CD8-positive, alpha-beta memory T cell (primary cell): ENCODE measurements around the gene CORO2B. TPM values are rescaled to one million over a fixed set of nuclear protein-coding genes. Genes with fewer than 3 reads are reported as not detected.

Experiments used
- CTCF ChIA-PET: fragments of 350-600 bp; sonication (Branson Sonifier 250); formaldehyde crosslinking; loops from one replicate; lab custom pipeline; 2021; ENCODE audit warnings: antibody characterized with exemption; lab: Charles Lee
- POLR2A ChIA-PET: fragments of 350-600 bp; sonication (Branson Sonifier 250); formaldehyde crosslinking; loops from one replicate; lab custom pipeline; 2021; ENCODE audit warnings: antibody characterized with exemption; lab: Charles Lee
- DNase-seq, 5 donors: peaks; one replicate each; pipeline versions ENCODE4 v3.0.0 to v3.0.0-alpha.2; 2020 to 2022; ENCODE audit warnings: mixed read lengths in 1 of 5
- H3K27ac ChIP-seq: one replicate; pipeline ENCODE4 v1.7.0; 2013; ENCODE audit warnings: low read depth, mild to moderate bottlenecking, low read length, moderate library complexity
- H3K27me3 ChIP-seq: 2 replicates; pipeline ENCODE4 v1.7.0; 2013; ENCODE audit warnings: low read length, mild to moderate bottlenecking; ENCODE audit not compliant: insufficient read depth, poor library complexity, severe bottlenecking
- H3K36me3 ChIP-seq: 2 replicates; pipeline ENCODE4 v1.7.0; 2013; ENCODE audit warnings: mild to moderate bottlenecking, low read length, moderate library complexity; ENCODE audit not compliant: insufficient read depth
- H3K4me1 ChIP-seq: 2 replicates; pipeline ENCODE4 v1.7.0; 2013; ENCODE audit warnings: mild to moderate bottlenecking, low read length, moderate library complexity; ENCODE audit not compliant: insufficient read depth
- H3K4me3 ChIP-seq: 2 replicates; pipeline ENCODE4 v1.7.0; 2013; ENCODE audit warnings: mild to moderate bottlenecking, low read length
- H3K9me3 ChIP-seq: 2 replicates; pipeline ENCODE4 v1.7.0; 2013; ENCODE audit warnings: mild to moderate bottlenecking, low read length
- H3K27ac Mint-ChIP-seq, 8 donors: one replicate each; pipeline ENCODE4 v1.8.0; 2020 to 2021; ENCODE audit warnings: mixed read lengths in 8 of 8, mild to moderate bottlenecking in 6 of 8, inconsistent platforms in 3 of 8, moderate library complexity in 3 of 8
- H3K27me3 Mint-ChIP-seq, 2 donors: one replicate each; pipeline ENCODE4 v1.8.0; 2020 to 2021; ENCODE audit warnings: mixed read lengths in 2 of 2, mild to moderate bottlenecking in 1 of 2, moderate library complexity in 1 of 2
- H3K36me3 Mint-ChIP-seq, 3 donors: one replicate each; pipeline ENCODE4 v1.8.0; 2020 to 2021; ENCODE audit warnings: mixed read lengths in 3 of 3, inconsistent platforms in 1 of 3, mild to moderate bottlenecking in 1 of 3
- H3K4me1 Mint-ChIP-seq, 3 donors: one replicate each; pipeline ENCODE4 v1.8.0; 2020 to 2021; ENCODE audit warnings: mixed read lengths in 3 of 3, inconsistent platforms in 1 of 3, mild to moderate bottlenecking in 1 of 3
- H3K4me3 Mint-ChIP-seq, 7 donors: one replicate each; pipeline ENCODE4 v1.8.0; 2020 to 2021; ENCODE audit warnings: mixed read lengths in 7 of 7, mild to moderate bottlenecking in 6 of 7, moderate library complexity in 4 of 7, inconsistent platforms in 2 of 7
- H3K9me3 Mint-ChIP-seq, 5 donors: one replicate each; pipeline ENCODE4 v1.8.0; 2020 to 2022; ENCODE audit warnings: mixed read lengths in 5 of 5, mild to moderate bottlenecking in 3 of 5, moderate library complexity in 2 of 5, inconsistent platforms in 1 of 5
- polyA plus RNA-seq: library from polyadenylated mRNA; unstranded; fragments of 300-500 nt; fragmentation: Illumina TruSeq; gene quantifications from one replicate; pipeline ENCODE4 v1.2.3, GENCODE V29; 2021
- total RNA-seq, 2 experiments: library from RNA; stranded (reverse); gene quantifications; one replicate each; pipeline ENCODE4 v1.2.3, GENCODE V29; 2021

The CORO2B gene
- total and polyA plus RNA-seq, 3 experiments from 2014 or later, result not detected

DNA sequence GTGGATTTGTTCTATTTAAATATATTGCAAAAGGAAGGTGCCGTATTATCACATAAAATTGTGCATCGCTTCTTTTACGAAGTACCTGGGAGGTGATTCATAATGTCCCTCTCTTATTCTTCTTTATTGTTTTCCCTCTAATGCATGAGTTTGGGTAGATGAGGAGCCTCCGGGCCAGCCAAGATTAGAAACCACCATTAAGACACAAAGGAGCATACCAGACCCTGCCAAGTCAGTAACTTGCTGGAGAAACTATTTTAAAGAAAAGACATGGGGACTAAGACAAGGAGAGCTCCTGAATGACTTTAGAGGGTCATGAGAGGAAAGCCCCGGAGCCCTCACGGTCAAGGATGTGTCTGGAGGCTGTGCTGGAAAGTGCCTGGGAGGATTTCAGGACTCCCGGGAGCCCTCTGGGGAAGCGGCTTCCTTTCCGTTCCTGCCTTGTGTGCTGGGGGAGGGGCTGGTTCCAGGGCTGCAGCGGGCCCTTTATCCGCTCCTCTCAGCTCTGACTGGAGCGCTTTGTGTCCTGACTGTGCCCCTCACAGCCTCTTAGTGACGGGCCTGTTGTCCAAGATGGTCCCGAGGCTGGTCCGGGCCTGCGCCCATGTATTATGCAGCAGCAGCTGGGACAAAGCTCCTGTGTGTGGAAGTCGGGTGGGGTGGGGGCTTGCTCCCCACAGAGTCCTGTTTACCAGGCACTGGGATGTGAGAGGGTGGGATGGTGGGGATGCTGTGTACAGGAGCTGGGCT is 35.7 kb downstream of the CORO2B start:
- ChIA-PET CTCF (no interaction called here), POLR2A (no interaction called here)
- no peaks in the 10 kb centered on the region for H3K9me3 ChIP-seq
- DNase-seq, result no peak
- H3K36me3 ChIP-seq, result no peaks in the 10 kb centered on the region
- no peaks in the 10 kb centered on the region for H3K36me3 Mint-ChIP-seq
- no peaks in the 10 kb centered on the region for H3K4me1 ChIP-seq
- peaks cover 2 to 17% of the 10 kb centered on the region in 2 donors for H3K27me3 Mint-ChIP-seq
- no peak overlapping the region for H3K4me3 ChIP-seq
- H3K27me3 ChIP-seq, result no peaks in the 10 kb centered on the region
- no peaks in the 10 kb centered on the region for H3K9me3 Mint-ChIP-seq
- no peak overlapping the region for H3K27ac ChIP-seq
- no peaks in the 10 kb centered on the region for H3K4me1 Mint-ChIP-seq
- H3K4me3 Mint-ChIP-seq, result no peak overlapping the region
- H3K27ac Mint-ChIP-seq, result no peak overlapping the region

DNA sequence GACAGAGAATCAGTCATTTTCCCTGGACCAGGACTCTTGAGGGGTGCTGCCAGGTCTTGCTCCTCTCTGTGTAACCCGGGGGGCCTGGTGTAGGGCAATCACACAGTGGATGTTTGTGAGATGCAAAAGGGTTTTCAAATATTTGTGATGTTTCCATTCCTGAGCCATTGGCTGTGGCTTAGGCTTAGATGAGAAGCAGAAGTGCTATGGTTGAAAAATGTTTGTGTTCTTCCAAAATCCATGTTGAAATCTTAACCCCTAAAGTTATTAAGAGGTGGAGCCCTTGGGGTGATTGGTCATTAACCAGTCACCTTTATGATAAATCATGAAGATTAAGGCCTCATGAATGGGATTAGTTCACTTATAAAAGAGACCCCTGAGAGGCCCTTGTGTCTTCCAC is 36.5 kb downstream of the CORO2B start:
- Histone ChIP-seq H3K36me3 (no peaks in the 10 kb centered on the region), H3K27me3 (no peaks in the 10 kb centered on the region), H3K9me3 (no peaks in the 10 kb centered on the region), H3K4me1 (no peaks in the 10 kb centered on the region), H3K4me3 (no peak overlapping the region), H3K27ac (no peak overlapping the region)
- Mint-ChIP-seq H3K36me3 (no peaks in the 10 kb centered on the region), H3K27ac (no peak overlapping the region), H3K27me3 (peaks cover 1 to 17% of the 10 kb centered on the region in 2 donors), H3K4me1 (no peaks in the 10 kb centered on the region), H3K9me3 (no peaks in the 10 kb centered on the region), H3K4me3 (no peak overlapping the region)
- CTCF ChIA-PET, result no interaction called here
- POLR2A ChIA-PET, result no interaction called here
- DNase-seq, result no peak

DNA sequence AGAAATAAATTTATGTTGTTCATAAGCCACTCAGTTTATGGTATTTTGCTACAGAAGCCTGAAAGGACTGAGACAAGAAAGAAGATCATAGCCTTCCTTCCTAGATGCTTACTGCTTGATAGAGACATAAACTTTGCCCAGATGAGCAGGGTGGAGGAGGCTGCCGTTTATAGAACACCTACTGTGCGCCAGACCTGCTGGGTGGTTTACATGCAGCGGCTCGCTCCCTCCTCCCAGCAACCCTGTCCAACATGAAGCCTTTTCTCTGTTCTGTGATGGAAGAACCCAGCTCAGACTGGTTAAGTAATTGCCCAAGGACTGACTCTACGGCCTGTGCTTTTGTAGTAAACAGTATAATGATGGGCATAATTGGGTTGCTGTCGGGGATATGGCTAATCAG is 37.0 kb downstream of the CORO2B start:
- Histone ChIP-seq H3K4me3 (no peak overlapping the region), H3K27ac (no peak overlapping the region), H3K4me1 (no peaks in the 10 kb centered on the region), H3K36me3 (no peaks in the 10 kb centered on the region), H3K27me3 (no peaks in the 10 kb centered on the region), H3K9me3 (no peaks in the 10 kb centered on the region)
- Mint-ChIP-seq H3K9me3 (no peaks in the 10 kb centered on the region), H3K4me3 (no peak overlapping the region), H3K4me1 (no peaks in the 10 kb centered on the region), H3K36me3 (no peaks in the 10 kb centered on the region), H3K27me3 (peaks cover 1 to 21% of the 10 kb centered on the region in 2 donors), H3K27ac (no peak overlapping the region)
- ChIA-PET CTCF (no interaction called here), POLR2A (no interaction called here)
- DNase-seq, result no peak

DNA sequence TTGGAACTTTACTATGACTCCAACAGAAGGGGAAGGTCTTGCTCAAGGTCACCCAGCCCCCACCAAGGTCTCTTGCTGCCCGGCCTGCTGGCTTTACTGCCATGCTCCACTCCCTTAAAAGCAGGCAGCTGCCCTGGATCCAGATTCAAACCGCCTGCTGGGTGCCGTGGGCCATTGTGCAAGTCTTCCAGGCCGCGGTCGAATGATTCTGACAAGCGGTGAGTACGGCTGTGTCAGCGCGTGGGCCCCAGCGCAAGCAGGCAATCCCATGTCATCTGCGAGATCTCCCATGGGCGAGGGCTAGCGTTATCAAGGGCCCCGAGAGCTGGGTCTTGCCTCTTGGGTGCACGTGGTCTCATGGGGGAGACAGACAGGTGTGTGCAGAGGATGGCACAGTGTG is 37.6 kb downstream of the CORO2B start:
- no peaks in the 10 kb centered on the region for H3K4me1 Mint-ChIP-seq
- no peaks in the 10 kb centered on the region for H3K36me3 ChIP-seq
- H3K27ac Mint-ChIP-seq, result no peak overlapping the region
- DNase-seq, result no peak
- ChIA-PET CTCF (no interaction called here), POLR2A (no interaction called here)
- no peak overlapping the region for H3K4me3 Mint-ChIP-seq
- H3K27me3 Mint-ChIP-seq, result peaks cover 1 to 22% of the 10 kb centered on the region in 2 donors
- no peak overlapping the region for H3K27ac ChIP-seq
- no peak overlapping the region for H3K4me3 ChIP-seq
- no peaks in the 10 kb centered on the region for H3K9me3 ChIP-seq
- H3K36me3 Mint-ChIP-seq, result no peaks in the 10 kb centered on the region
- no peaks in the 10 kb centered on the region for H3K4me1 ChIP-seq
- H3K9me3 Mint-ChIP-seq, result no peaks in the 10 kb centered on the region
- no peaks in the 10 kb centered on the region for H3K27me3 ChIP-seq

DNA sequence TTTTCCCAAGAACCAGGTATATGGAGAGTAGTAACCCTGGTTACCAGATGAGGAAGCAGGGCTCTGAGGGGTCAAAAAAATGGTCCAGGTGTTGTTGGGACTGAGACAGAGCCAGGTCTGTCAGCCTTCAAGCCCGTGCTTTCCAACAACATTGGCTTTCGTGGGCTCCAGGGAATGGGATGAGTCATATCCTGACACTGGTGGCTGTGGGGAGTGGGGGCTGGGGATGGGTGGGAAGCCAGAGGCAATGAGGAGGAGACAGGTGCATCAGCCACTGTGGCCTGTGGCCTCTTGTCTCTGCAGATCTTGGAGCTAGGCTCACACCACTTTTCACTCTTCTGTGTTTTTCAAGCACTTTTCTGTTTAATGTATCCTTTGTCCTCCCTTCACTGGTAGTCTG is 38.2 kb downstream of the CORO2B start:
- Histone ChIP-seq H3K9me3 (no peaks in the 10 kb centered on the region), H3K27me3 (no peaks in the 10 kb centered on the region), H3K4me1 (no peaks in the 10 kb centered on the region), H3K4me3 (no peak overlapping the region), H3K36me3 (no peaks in the 10 kb centered on the region), H3K27ac (no peak overlapping the region)
- DNase-seq, result no peak
- POLR2A ChIA-PET, result no interaction called here
- H3K9me3 Mint-ChIP-seq, result no peaks in the 10 kb centered on the region
- H3K4me1 Mint-ChIP-seq, result no peaks in the 10 kb centered on the region
- H3K4me3 Mint-ChIP-seq, result no peak overlapping the region
- H3K27ac Mint-ChIP-seq, result no peak overlapping the region
- CTCF ChIA-PET, result no interaction called here
- no peaks in the 10 kb centered on the region for H3K36me3 Mint-ChIP-seq
- H3K27me3 Mint-ChIP-seq, result peaks cover 3 to 26% of the 10 kb centered on the region in 2 donors

DNA sequence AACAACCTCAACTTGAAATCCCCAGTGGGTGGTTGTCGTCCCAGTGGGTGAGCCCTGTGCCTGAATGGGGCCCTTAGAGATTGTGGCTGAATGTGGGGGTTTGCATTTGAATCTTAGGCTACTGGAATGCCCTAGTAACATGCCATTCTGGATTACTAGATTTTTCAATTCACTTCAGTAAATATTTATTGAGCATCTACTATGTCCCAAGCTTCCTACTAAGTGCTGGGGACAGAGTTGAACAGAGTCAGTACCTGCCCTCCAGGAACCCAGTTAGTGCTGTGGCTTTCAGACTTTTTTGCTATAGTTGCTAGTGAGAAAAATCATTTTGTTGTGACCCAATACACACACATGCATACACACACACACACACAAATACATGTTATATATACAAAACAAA is 39.0 kb downstream of the CORO2B start:
- Mint-ChIP-seq H3K27ac (no peak overlapping the region), H3K36me3 (no peaks in the 10 kb centered on the region), H3K4me3 (no peak overlapping the region), H3K4me1 (no peaks in the 10 kb centered on the region), H3K9me3 (no peaks in the 10 kb centered on the region), H3K27me3 (peaks cover 6 to 28% of the 10 kb centered on the region in 2 donors)
- DNase-seq, result no peak
- ChIA-PET POLR2A (no interaction called here), CTCF (no interaction called here)
- Histone ChIP-seq H3K9me3 (no peaks in the 10 kb centered on the region), H3K27ac (no peak overlapping the region), H3K4me3 (no peak overlapping the region), H3K36me3 (no peaks in the 10 kb centered on the region), H3K27me3 (no peaks in the 10 kb centered on the region), H3K4me1 (no peaks in the 10 kb centered on the region)

DNA sequence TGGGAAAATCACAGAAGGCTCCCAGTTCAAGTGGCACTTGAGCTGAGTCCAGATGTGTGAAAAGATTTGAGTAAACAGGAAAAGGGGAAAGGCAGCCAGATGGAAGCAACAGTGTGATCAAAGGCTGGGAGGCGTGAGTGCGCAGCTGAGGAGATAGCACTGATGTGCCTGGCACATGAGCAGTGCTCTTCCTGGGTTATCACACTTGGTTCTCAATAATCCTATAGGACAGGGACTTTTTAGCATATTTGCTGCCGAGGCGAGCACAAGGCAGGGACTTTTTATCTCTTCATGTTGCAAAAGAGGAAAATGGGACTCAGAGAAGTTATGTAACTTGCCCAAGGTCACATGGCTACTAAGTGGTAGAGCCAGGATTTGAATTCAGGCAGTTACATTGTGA is 39.6 kb downstream of the CORO2B start:
- Histone ChIP-seq H3K4me3 (no peak overlapping the region), H3K36me3 (no peaks in the 10 kb centered on the region), H3K27ac (no peak overlapping the region), H3K27me3 (no peaks in the 10 kb centered on the region), H3K4me1 (no peaks in the 10 kb centered on the region), H3K9me3 (no peaks in the 10 kb centered on the region)
- Mint-ChIP-seq H3K4me3 (no peak overlapping the region), H3K9me3 (no peaks in the 10 kb centered on the region), H3K4me1 (no peaks in the 10 kb centered on the region), H3K27ac (no peak overlapping the region), H3K36me3 (no peaks in the 10 kb centered on the region), H3K27me3 (peaks cover 6 to 28% of the 10 kb centered on the region in 2 donors)
- DNase-seq, result no peak
- POLR2A ChIA-PET, result no interaction called here
- CTCF ChIA-PET, result no interaction called here

DNA sequence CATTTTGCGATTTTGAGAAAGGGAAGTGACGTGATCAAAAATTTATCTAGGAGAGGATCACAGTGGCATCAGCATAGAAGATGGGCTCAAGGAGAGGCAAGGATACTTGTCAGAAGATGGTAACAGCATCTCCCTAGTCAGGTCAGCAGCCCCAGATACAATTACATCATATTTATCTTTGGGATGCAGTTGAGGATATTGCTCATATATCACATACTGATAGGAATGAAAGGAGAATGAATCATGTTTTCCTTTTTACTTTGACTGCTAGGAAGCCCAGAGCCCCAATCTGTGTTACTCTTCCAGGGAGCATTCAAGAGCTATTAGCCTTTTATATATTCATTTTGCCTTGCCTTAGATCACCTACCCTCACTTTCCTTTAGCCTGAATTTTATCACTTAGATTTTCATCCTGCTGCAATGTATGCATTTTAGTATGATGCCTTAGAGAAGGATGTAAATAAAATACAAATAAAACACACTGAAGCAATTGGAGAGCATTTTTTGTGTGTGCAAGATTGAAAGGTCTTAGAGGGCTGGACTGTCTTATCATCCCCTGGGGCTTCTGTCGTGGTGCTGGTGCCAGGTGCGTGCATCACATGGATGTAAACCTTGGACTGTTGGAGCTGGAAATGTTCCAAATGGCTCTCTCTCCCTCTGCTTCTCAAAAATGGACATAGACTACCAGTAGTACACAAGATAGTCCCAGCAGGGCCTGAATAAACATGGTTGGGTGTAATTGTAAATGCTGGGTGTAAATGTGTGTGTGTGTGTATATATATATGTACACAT is 40.3 kb downstream of the CORO2B start:
- H3K4me1 ChIP-seq, result no peaks in the 10 kb centered on the region
- CTCF ChIA-PET, result no interaction called here
- H3K27ac Mint-ChIP-seq, result no peak overlapping the region

More for the DNA sequence above, 40.3 kb downstream of the CORO2B start:
- no peaks in the 10 kb centered on the region for H3K9me3 ChIP-seq
- no peak overlapping the region for H3K27ac ChIP-seq
- Mint-ChIP-seq H3K9me3 (no peaks in the 10 kb centered on the region), H3K4me3 (no peak overlapping the region), H3K27me3 (peaks cover 8 to 24% of the 10 kb centered on the region in 2 donors), H3K4me1 (no peaks in the 10 kb centered on the region), H3K36me3 (no peaks in the 10 kb centered on the region)
- H3K27me3 ChIP-seq, result no peaks in the 10 kb centered on the region
- POLR2A ChIA-PET, result no interaction called here
- H3K4me3 ChIP-seq, result no peak overlapping the region
- no peaks in the 10 kb centered on the region for H3K36me3 ChIP-seq
- no peak for DNase-seq
